Neural progenitor cell (in vitro differentiated cells): Measurements from ENCODE around the gene CPA3.

Source experiments
- EZH2 ChIP-seq: fragments of 200-600 bp; sonication (generic); IDR thresholded peaks from 2 replicates; pipeline ENCODE4 v1.6.1; 2017; ENCODE audit warnings: antibody characterized with exemption, mild to moderate bottlenecking, moderate library complexity
- TF ChIP-seq, protein P1 (sequence below): fragments of 200-600 bp; sonication (generic); IDR thresholded peaks from 2 replicates; pipeline ENCODE4 v1.5.1; 2017; ENCODE audit warnings: antibody characterized with exemption, mild to moderate bottlenecking

- TF ChIP-seq, protein P1, sequence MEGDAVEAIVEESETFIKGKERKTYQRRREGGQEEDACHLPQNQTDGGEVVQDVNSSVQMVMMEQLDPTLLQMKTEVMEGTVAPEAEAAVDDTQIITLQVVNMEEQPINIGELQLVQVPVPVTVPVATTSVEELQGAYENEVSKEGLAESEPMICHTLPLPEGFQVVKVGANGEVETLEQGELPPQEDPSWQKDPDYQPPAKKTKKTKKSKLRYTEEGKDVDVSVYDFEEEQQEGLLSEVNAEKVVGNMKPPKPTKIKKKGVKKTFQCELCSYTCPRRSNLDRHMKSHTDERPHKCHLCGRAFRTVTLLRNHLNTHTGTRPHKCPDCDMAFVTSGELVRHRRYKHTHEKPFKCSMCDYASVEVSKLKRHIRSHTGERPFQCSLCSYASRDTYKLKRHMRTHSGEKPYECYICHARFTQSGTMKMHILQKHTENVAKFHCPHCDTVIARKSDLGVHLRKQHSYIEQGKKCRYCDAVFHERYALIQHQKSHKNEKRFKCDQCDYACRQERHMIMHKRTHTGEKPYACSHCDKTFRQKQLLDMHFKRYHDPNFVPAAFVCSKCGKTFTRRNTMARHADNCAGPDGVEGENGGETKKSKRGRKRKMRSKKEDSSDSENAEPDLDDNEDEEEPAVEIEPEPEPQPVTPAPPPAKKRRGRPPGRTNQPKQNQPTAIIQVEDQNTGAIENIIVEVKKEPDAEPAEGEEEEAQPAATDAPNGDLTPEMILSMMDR: no peak
- TF ChIP-seq EZH2: no peak
Measured at GRCh38 chr3:148881286-148881685, 16.2 kb downstream of the CPA3 start.
